HK-2 (cell line): ENCODE measurements around the gene COL25A1.
A peak's percentile ranks its signal among the peaks of the same experiment; 100 is the strongest.

Experiments
- DNase-seq: peaks from one replicate; pipeline ENCODE4 v3.0.0-alpha.2; 2018; ENCODE audit not compliant: unreplicated experiment

Gene COL25A1

DNA sequence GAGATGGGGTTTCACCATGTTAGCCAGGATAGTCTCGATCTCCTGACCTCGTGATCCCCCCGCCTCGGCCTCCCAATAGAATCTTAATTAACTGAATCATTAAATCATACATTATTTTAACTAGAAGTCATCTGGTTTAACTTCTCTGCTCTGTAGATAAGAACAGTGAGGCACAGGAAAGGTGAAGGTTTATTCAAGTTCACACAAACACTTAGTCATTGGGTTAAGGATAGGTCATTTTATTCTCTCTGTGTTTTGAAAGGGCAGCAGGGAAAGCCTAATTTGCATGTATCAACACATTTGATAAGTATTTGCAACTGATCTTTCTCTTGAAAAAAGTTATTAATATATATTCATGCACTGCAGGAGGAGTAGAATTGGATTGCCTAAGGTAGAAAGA lies 538.5 kb downstream of the COL25A1 start:
- no peak for DNase-seq

DNA sequence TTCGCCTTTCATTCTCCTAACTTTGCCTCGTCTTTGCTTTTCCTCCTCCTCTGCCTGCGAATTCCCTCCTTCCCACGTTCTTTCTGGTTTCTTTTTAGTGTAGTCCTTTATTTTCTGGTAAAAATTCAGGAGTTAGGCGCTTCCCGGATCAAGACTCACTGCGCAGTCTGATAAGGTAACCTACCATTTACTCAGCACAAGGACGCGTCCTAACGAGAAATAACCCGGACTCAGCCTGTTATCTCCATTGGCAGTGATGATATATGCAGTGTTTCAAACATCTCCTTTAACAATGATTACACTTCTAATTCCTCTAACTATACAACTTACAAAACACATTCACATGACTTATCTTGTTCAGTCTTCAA lies 539.2 kb downstream of the COL25A1 start:
- DNase-seq, result no peak

- DNase-seq, result peak; percentile 13
Observed at GRCh38 chr4:108762559-108763225, 539.8 kb downstream of the COL25A1 start, which contains the start of gene ETNPPL. ETNPPL (minus strand) TSS chr4:108763053; CDS start chr4:108762898, 155 bp downstream.
